Thyroid gland (tissue), 4 donors: ENCODE data around the gene RFLNA.

ENCODE experiments used
- CTCF ChIP-seq, 6 experiments: fragments of 200-600 bp in 3 of 6; fragments of 450-650 bp in 3 of 6; sonication (generic) in 3 of 6; IDR thresholded peaks; one replicate each; pipeline ENCODE4 v1.5.1; 2016 to 2019; ENCODE audit warnings: antibody characterized with exemption in 6 of 6, mild to moderate bottlenecking in 2 of 6, inconsistent platforms in 1 of 6, moderate library complexity in 1 of 6
- POLR2A ChIP-seq, 2 donors: fragments of 450-650 bp; IDR thresholded peaks; one replicate each; pipeline ENCODE4 v1.6.1; 2017; ENCODE audit warnings: antibody characterized with exemption in 2 of 2, mild to moderate bottlenecking in 2 of 2, moderate library complexity in 1 of 2

- TF ChIP-seq CTCF (IDR thresholded peaks at IDR 0.05) (no peak), POLR2A (IDR thresholded peaks at IDR 0.05) (no peak)
Observed at GRCh38 chr12:124305136-124305535, 10.2 kb downstream of the RFLNA start.
